Fibroblast of lung (primary cell): ENCODE measurements around the gene RBM20.

Experiments
- EZH2 ChIP-seq: IDR thresholded peaks from 2 replicates; pipeline ENCODE4 v1.5.1; 2012; ENCODE audit warnings: low read length, control low read depth, mild to moderate bottlenecking; ENCODE audit errors: missing control alignments
- TF ChIP-seq, protein P1 (sequence below), 2 donors: IDR thresholded peaks in 1 of 2; conservative IDR thresholded peaks in 1 of 2; 1 replicate in 1 of 2; 2 replicates in 1 of 2; pipeline ENCODE4 v1.5.1; 2011 to 2012; ENCODE audit warnings: low read length in 2 of 2, control low read depth in 1 of 2, inconsistent platforms in 1 of 2, low read depth in 1 of 2, mild to moderate bottlenecking in 1 of 2

DNA sequence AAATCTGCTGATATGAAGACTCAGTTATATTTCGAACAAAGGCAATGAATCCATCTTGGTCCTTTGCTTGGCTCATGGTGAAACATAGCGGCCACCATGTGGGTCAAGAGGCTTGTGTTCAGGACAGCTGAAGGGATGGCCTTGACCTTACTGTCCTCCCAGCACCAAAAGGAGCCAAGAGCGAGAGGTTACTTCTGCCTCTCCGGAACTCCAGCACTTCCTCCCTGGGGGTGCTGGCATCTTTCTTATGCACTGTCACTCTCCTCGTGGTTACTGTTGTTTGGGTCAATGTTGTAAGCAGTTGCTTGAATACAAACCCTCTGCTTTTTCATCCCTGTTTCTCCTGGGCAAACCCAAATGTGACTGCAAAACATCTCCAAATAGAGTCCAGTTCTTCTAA, 100.6 kb downstream of the RBM20 start:
- TF ChIP-seq, protein P1, sequence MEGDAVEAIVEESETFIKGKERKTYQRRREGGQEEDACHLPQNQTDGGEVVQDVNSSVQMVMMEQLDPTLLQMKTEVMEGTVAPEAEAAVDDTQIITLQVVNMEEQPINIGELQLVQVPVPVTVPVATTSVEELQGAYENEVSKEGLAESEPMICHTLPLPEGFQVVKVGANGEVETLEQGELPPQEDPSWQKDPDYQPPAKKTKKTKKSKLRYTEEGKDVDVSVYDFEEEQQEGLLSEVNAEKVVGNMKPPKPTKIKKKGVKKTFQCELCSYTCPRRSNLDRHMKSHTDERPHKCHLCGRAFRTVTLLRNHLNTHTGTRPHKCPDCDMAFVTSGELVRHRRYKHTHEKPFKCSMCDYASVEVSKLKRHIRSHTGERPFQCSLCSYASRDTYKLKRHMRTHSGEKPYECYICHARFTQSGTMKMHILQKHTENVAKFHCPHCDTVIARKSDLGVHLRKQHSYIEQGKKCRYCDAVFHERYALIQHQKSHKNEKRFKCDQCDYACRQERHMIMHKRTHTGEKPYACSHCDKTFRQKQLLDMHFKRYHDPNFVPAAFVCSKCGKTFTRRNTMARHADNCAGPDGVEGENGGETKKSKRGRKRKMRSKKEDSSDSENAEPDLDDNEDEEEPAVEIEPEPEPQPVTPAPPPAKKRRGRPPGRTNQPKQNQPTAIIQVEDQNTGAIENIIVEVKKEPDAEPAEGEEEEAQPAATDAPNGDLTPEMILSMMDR (conservative IDR thresholded peaks at IDR 0.05 in 1 of 2, IDR thresholded peaks at IDR 0.05 in 1 of 2; ENCODE audit: low read depth in 1 of 2, low read length in 2 of 2), result no peak
- no peak for TF ChIP-seq EZH2
